H1 (cell line): ENCODE data around the gene GABRG3. TPM values are rescaled to one million over a fixed set of nuclear protein-coding genes. Genes with fewer than 3 reads are reported as not detected.

Experiments used
- CTCF ChIA-PET: fragments of 300-600 bp; sonication (Branson Sonifier 250); formaldehyde crosslinking; loops from one replicate; lab custom pipeline; 2021; ENCODE audit not compliant: partially characterized antibody; lab: Charles Lee
- POLR2A ChIA-PET: fragments of 300-600 bp; sonication (Branson Sonifier 250); formaldehyde crosslinking; loops from one replicate; lab custom pipeline; 2021; ENCODE audit warnings: inconsistent platforms; ENCODE audit not compliant: partially characterized antibody; lab: Charles Lee
- DNase-seq, 2 experiments: peaks; one replicate each; pipeline versions ENCODE4 v3.0.0 to v3.0.0-alpha.2; 2010 to 2022; ENCODE audit warnings: low spot score in 2 of 2, low read depth in 1 of 2, mixed read lengths in 1 of 2
- FAIRE-seq: peaks from 2 replicates; lab custom pipeline; 2011; peaks lifted over from hg19 to GRCh38; lab: Jason Lieb, UNC
- H2AFZ ChIP-seq: 2 replicates; pipeline ENCODE4 v1.8.1; 2012; ENCODE audit warnings: low read length, inconsistent platforms
- H2AK5ac ChIP-seq: 2 replicates; pipeline ENCODE4 v1.6.1; 2013; ENCODE audit warnings: low read depth, low read length
- H2BK120ac ChIP-seq: replicated peaks from 2 replicates; pipeline ENCODE3; 2013; ENCODE audit warnings: low read depth, low read length, inconsistent platforms
- H2BK12ac ChIP-seq: 2 replicates; pipeline ENCODE4 v1.6.1; 2013; ENCODE audit warnings: low read depth, low read length
- H2BK15ac ChIP-seq: 2 replicates; pipeline ENCODE4 v1.6.1; 2013; ENCODE audit warnings: low read length
- H2BK20ac ChIP-seq: 2 replicates; pipeline ENCODE4 v1.6.1; 2013; ENCODE audit warnings: low read length
- H2BK5ac ChIP-seq: 2 replicates; pipeline ENCODE4 v1.6.1; 2013; ENCODE audit warnings: low read depth, low read length
- H3K14ac ChIP-seq: 2 replicates; pipeline ENCODE4 v1.6.1; 2013; ENCODE audit warnings: inconsistent platforms; ENCODE audit not compliant: insufficient read length
- H3K18ac ChIP-seq: 2 replicates; pipeline ENCODE4 v1.6.1; 2013; ENCODE audit warnings: low read length; ENCODE audit errors: extremely low read depth
- H3K23ac ChIP-seq: 2 replicates; pipeline ENCODE4 v1.6.1; 2013; ENCODE audit warnings: inconsistent platforms; ENCODE audit not compliant: insufficient read length
- H3K23me2 ChIP-seq: 2 replicates; pipeline ENCODE4 v1.6.1; 2013; ENCODE audit warnings: low read depth, low read length
- H3K27ac ChIP-seq: 2 replicates; pipeline ENCODE4 v1.6.1; 2011; ENCODE audit warnings: low read depth, low read length, inconsistent platforms
- H3K27me3 ChIP-seq, 4 experiments: replicated peaks in 1 of 4; 1 replicate in 1 of 4; 2 replicates in 3 of 4; pipeline versions ENCODE4 v1.6.1 to v1.8.1; 2011 to 2013; ENCODE audit warnings: low read length in 3 of 4, mild to moderate bottlenecking in 3 of 4, inconsistent platforms in 2 of 4, mixed read lengths in 2 of 4, moderate library complexity in 1 of 4; ENCODE audit not compliant: control insufficient read depth in 3 of 4, insufficient read depth in 3 of 4; ENCODE audit errors: extremely low read depth in 1 of 4
- H3K36me3 ChIP-seq, 4 experiments: 2 replicates each; pipeline versions ENCODE4 v1.6.1 to v1.8.1; 2011 to 2013; ENCODE audit warnings: mild to moderate bottlenecking in 4 of 4, low read length in 3 of 4, moderate library complexity in 2 of 4, control low read depth in 1 of 4, inconsistent platforms in 1 of 4; ENCODE audit not compliant: insufficient read depth in 4 of 4, control insufficient read depth in 2 of 4
- H3K4ac ChIP-seq: replicated peaks from 2 replicates; pipeline ENCODE3; 2013; ENCODE audit warnings: low read length, low read depth, mixed read lengths, inconsistent platforms; ENCODE audit not compliant: insufficient read length
- H3K4me1 ChIP-seq, 4 experiments: replicated peaks in 1 of 4; 1 replicate in 1 of 4; 2 replicates in 3 of 4; pipeline versions ENCODE4 v1.6.1 to v1.8.1; 2011 to 2013; ENCODE audit warnings: low read length in 3 of 4, inconsistent platforms in 2 of 4, mixed read lengths in 1 of 4; ENCODE audit not compliant: insufficient read depth in 4 of 4, control insufficient read depth in 3 of 4
- H3K4me2 ChIP-seq, 2 experiments: 2 replicates each; pipeline versions ENCODE4 v1.6.1 to v1.8.1; 2011 to 2013; ENCODE audit warnings: low read depth in 2 of 2, low read length in 2 of 2, control low read depth in 1 of 2, inconsistent platforms in 1 of 2, mild to moderate bottlenecking in 1 of 2; ENCODE audit not compliant: insufficient read depth in 1 of 2
- H3K4me3 ChIP-seq, 4 experiments: fragments of 200-600, 300-600 bp in 1 of 4; sonication (generic), shearing (Covaris generic), sonication (Bioruptor Twin) in 1 of 4; 2 replicates each; pipeline versions ENCODE4 v1.5.1 to v1.8.1; 2011 to 2016; ENCODE audit warnings: low read length in 4 of 4, low read depth in 3 of 4, control low read depth in 2 of 4, inconsistent platforms in 2 of 4, mild to moderate bottlenecking in 2 of 4, mixed read lengths in 1 of 4, moderate library complexity in 1 of 4; ENCODE audit not compliant: insufficient read depth in 2 of 4; ENCODE audit errors: extremely low read depth in 1 of 4
- H3K56ac ChIP-seq: replicated peaks from 2 replicates; pipeline ENCODE3; 2013; ENCODE audit warnings: low read depth, mild to moderate bottlenecking, mixed read lengths, low read length, inconsistent platforms; ENCODE audit not compliant: insufficient read length
- H3K79me1 ChIP-seq: 2 replicates; pipeline ENCODE4 v1.6.1; 2013; ENCODE audit warnings: low read depth, low read length, control low read depth
- H3K79me2 ChIP-seq, 2 experiments: 2 replicates each; pipeline versions ENCODE4 v1.6.1 to v1.8.1; 2012 to 2013; ENCODE audit warnings: low read length in 2 of 2, mild to moderate bottlenecking in 2 of 2, inconsistent platforms in 1 of 2; ENCODE audit not compliant: insufficient read depth in 2 of 2, control insufficient read depth in 1 of 2
- H3K9ac ChIP-seq, 4 experiments: replicated peaks in 1 of 4; 1 replicate in 1 of 4; 2 replicates in 3 of 4; pipeline versions ENCODE4 v1.6.1 to v1.8.1; 2011 to 2013; ENCODE audit warnings: low read depth in 3 of 4, low read length in 3 of 4, control low read depth in 2 of 4, mild to moderate bottlenecking in 2 of 4, moderate library complexity in 2 of 4, inconsistent platforms in 1 of 4; ENCODE audit errors: extremely low read depth in 1 of 4
- H3K9me3 ChIP-seq, 2 experiments: 2 replicates each; pipeline versions ENCODE4 v1.6.1 to v1.8.1; 2012 to 2013; ENCODE audit warnings: mild to moderate bottlenecking in 2 of 2, moderate library complexity in 2 of 2, control low read depth in 1 of 2, inconsistent platforms in 1 of 2, low read depth in 1 of 2, low read length in 1 of 2, mixed read lengths in 1 of 2; ENCODE audit not compliant: insufficient read depth in 2 of 2
- H4K20me1 ChIP-seq, 2 experiments: replicated peaks in 1 of 2; 2 replicates each; pipeline versions ENCODE3 to v1.8.1; 2011 to 2013; ENCODE audit warnings: inconsistent platforms in 2 of 2, low read length in 2 of 2, mild to moderate bottlenecking in 1 of 2; ENCODE audit not compliant: insufficient read depth in 2 of 2, control insufficient read depth in 1 of 2
- H4K5ac ChIP-seq: 2 replicates; pipeline ENCODE4 v1.6.1; 2013; ENCODE audit warnings: low read length, low read depth, mixed read lengths, inconsistent platforms; ENCODE audit not compliant: insufficient read length
- H4K8ac ChIP-seq: 2 replicates; pipeline ENCODE4 v1.8.0; 2013; ENCODE audit warnings: mild to moderate bottlenecking, moderate library complexity, low read length, inconsistent platforms; ENCODE audit not compliant: insufficient read depth; ENCODE audit errors: extremely low read depth
- H4K91ac ChIP-seq: replicated peaks from 2 replicates; pipeline ENCODE3; 2013; ENCODE audit warnings: low read length, mixed read lengths, inconsistent platforms; ENCODE audit not compliant: insufficient read length
- BACH1 ChIP-seq: IDR thresholded peaks from 2 replicates; pipeline ENCODE4 v1.6.1; 2012; ENCODE audit warnings: low read length, improper control_type of control experiment
- HDAC2 ChIP-seq, 2 experiments: fragments of 300-600 bp in 1 of 2; sonication (generic) in 1 of 2; IDR thresholded peaks; 2 replicates each; pipeline ENCODE4 v1.6.1; 2011 to 2012; ENCODE audit warnings: low read depth in 2 of 2, low read length in 2 of 2, mild to moderate bottlenecking in 2 of 2, moderate library complexity in 2 of 2, borderline replicate concordance in 1 of 2, inconsistent platforms in 1 of 2
- JUN ChIP-seq: IDR thresholded peaks from 2 replicates; pipeline ENCODE4 v1.6.1; 2011; ENCODE audit warnings: low read depth, mild to moderate bottlenecking, improper control_type of control experiment, low read length
- KDM4A ChIP-seq: IDR thresholded peaks from one replicate; pipeline ENCODE4 v1.7.1; 2012; ENCODE audit warnings: low read depth, mild to moderate bottlenecking, moderate library complexity, low read length, inconsistent platforms; ENCODE audit not compliant: severe bottlenecking
- POLR2AphosphoS5 ChIP-seq: IDR thresholded peaks from 2 replicates; pipeline ENCODE4 v1.6.1; 2011; ENCODE audit warnings: low read depth, low read length
- SAP30 ChIP-seq: fragments of 300-600 bp; sonication (generic); IDR thresholded peaks from 2 replicates; pipeline ENCODE4 v1.7.1; 2012; ENCODE audit warnings: low read length, moderate library complexity, mild to moderate bottlenecking, inconsistent platforms; ENCODE audit not compliant: insufficient read depth, insufficient replicate concordance
- WGBS, 2 experiments: shearing (Covaris generic) in 1 of 2; methylation state at CpG; one replicate each; pipeline versions ENCODE4 v1.1.6 to v1.1.7; 2013 to 2015; ENCODE audit warnings: low lambda C conversion rate in 2 of 2, mixed read lengths in 2 of 2, inconsistent platforms in 1 of 2, low coverage in 1 of 2, missing lambda C conversion rate in 1 of 2; ENCODE audit not compliant: insufficient replicate concordance in 2 of 2, insufficient coverage in 1 of 2, insufficient read length in 1 of 2; ENCODE audit errors: extremely low coverage in 1 of 2, missing lambda C conversion rate in 1 of 2; 5-methylcytosine and 5-hydroxymethylcytosine counted together
- polyA plus RNA-seq, 7 experiments: library from polyadenylated mRNA; depleted of rRNA in 3 of 7; stranded (reverse) in 5 of 7; unstranded in 2 of 7; fragments of >200 nt in 5 of 7; fragments of 200-250 nt in 2 of 7; gene quantifications; 1 replicate in 5 of 7; 2 replicates in 1 of 7; 4 replicates in 1 of 7; pipeline versions ENCODE4 v1.2.1 to v1.2.3, GENCODE V29; 2011 to 2013; ENCODE audit warnings: missing spikeins in 2 of 7, mixed read lengths in 2 of 7
- total RNA-seq: library from RNA; stranded (reverse); fragmentation: NEBNext Ultra II Directional; extraction: Animal tissue kit (Norgen Biotek cat#: 25700); gene quantifications from 2 replicates; pipeline ENCODE4 v1.2.1, GENCODE V29; 2021

The GABRG3 gene
- total and polyA plus RNA-seq, 2 of the 8 experiments (the other 6 are each of a cell fraction or from before 2014, with no cell fraction given), result 0.17 to 0.80 TPM

DNA sequence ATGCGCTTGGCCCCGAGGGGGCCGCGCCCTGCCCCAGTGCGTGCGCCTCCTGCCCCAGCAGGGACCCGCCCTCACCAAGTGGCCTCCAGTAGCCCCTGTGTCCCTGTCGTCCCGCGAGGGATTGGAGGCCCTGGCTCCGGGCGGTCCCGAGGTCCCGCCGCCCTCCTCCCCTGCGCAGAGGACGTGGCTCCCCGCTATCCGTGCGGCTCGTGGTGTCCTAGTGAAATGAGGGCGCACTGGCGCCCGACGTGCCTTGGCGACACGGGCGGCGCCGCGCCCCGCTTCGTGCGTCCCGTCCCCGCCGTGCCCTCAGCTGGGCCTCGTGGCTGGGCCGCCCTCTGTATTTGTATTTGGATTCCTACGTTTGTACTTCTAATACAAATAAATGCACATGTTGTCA, 570.6 kb downstream of the GABRG3 start:
- Histone ChIP-seq H3K4me2 (no peak overlapping the region), H3K27me3 (no peaks in the 10 kb centered on the region), H3K4ac (no peak overlapping the region), H3K4me3 (no peak overlapping the region), H3K23me2 (no peaks in the 10 kb centered on the region), H2BK120ac (no peak overlapping the region), H3K79me1 (no peaks in the 10 kb centered on the region), H3K36me3 (no peaks in the 10 kb centered on the region), H2BK15ac (no peak overlapping the region), H2BK12ac (no peak overlapping the region), H4K5ac (no peak overlapping the region), H3K79me2 (no peaks in the 10 kb centered on the region), H2AK5ac (no peak overlapping the region), H3K9me3 (no peaks in the 10 kb centered on the region; a peak in 1 of 4 replicates), H4K20me1 (no peaks in the 10 kb centered on the region), H4K91ac (no peak overlapping the region), H4K8ac (no peak overlapping the region), H3K18ac (no peak overlapping the region), H3K4me1 (peaks cover 0 to 4% (median 0%) of the 10 kb centered on the region in 4 experiments; a peak in 2 of 7 replicates), H3K23ac (no peak overlapping the region), H3K9ac (no peak overlapping the region), H2BK5ac (no peak overlapping the region), H2AFZ (no peak overlapping the region; the same call in 1 of the 2 replicates)
- DNase-seq, result no peak
- no peak for FAIRE-seq
- WGBS, 2 experiments, result 94% methylated on average over 24 of the region's 40 CpGs; no CpG with 5 or more reads in 1 of the 2 experiments
- CTCF ChIA-PET, result interaction anchor here (1.1 kb wide), 1 partner anchor 14 kb away, joined by 3 read pairs; no protein-coding TSS in a partner anchor
- TF ChIP-seq KDM4A, result no peak
- TF ChIP-seq POLR2AphosphoS5, result no peak
- TF ChIP-seq SAP30, result no peak
- TF ChIP-seq BACH1, result no peak
- no peak for TF ChIP-seq JUN
- no peak for TF ChIP-seq HDAC2 (IDR thresholded peaks at IDR 0.05; ENCODE audit: borderline replicate concordance in 1 of 2, low read depth in 2 of 2, low read length in 2 of 2)
- TF ChIP-seq, all 59 proteins: peak for 0
- no peak overlapping the region for H3K56ac ChIP-seq
- no peak overlapping the region for H2BK20ac ChIP-seq
- POLR2A ChIA-PET, result no interaction called here
- H3K14ac ChIP-seq, result no peak overlapping the region
- H3K27ac ChIP-seq, result no peak overlapping the region
